ENCODE measurements around the gene ZBTB16. TPM values are rescaled to one million over a fixed set of nuclear protein-coding genes. Genes with fewer than 3 reads are reported as not detected.

Gene ZBTB16
- total and polyA plus RNA-seq, 2 experiments from 2014 or later = 0.29 to 1.4 TPM

- TF ChIP-seq ZNF462 (CRISPR knock-in tag; IDR thresholded peaks at IDR 0.05) (no peak), ZNF331 (CRISPR knock-in tag; IDR thresholded peaks at IDR 0.05; ENCODE audit: low read depth) (no peak), STAT1 (IDR thresholded peaks at IDR 0.05; ENCODE audit: unreplicated experiment) (no peak)
These were observed 70.2 kb downstream of the ZBTB16 start (continued) for GRCh38 chr11:114129699-114130098.

GRCh38 chr11:114130115-114130576 lies 70.6 kb downstream of the ZBTB16 start:
- Histone ChIP-seq H3K27me3 (ENCODE audit: insufficient read depth) (no peaks in the 10 kb centered on the region), H2AFZ (no peak overlapping the region), H4K20me1 (replicated peaks; ENCODE audit: insufficient read depth) (no peaks in the 10 kb centered on the region; the same call in 1 of the 2 replicates), H3K4me2 (no peak overlapping the region), H3K4me3 (no peak overlapping the region), H3K36me3 (ENCODE audit: insufficient read depth) (no peaks in the 10 kb centered on the region), H3K27ac (ENCODE audit: low read depth) (no peak overlapping the region), H3F3A (replicated peaks; ENCODE audit: low read depth) (no peaks in the 10 kb centered on the region), H3K79me2 (replicated peaks; ENCODE audit: insufficient read depth) (no peaks in the 10 kb centered on the region), H3K9me2 (ENCODE audit: insufficient read depth) (0 out of 2 replicates have a peak, but pooled peaks cover 11% of the 10 kb centered on the region), H3K4me1 (ENCODE audit: insufficient read depth) (no peaks in the 10 kb centered on the region; the same call in 1 of the 2 replicates)
- Mint-ChIP-seq H3K27me3 (ENCODE audit: insufficient read depth, low read depth, poor library complexity) (peaks cover 7% of the 10 kb centered on the region), H3K36me3 (ENCODE audit: low read depth) (no peaks in the 10 kb centered on the region), H3K27ac (no peak overlapping the region), H3K4me3 (no peak overlapping the region), H3K9me3 (no peaks in the 10 kb centered on the region), H3K4me1 (no peaks in the 10 kb centered on the region; the same call in 1 of the 3 replicates)
- no peak for DNase-seq (ENCODE audit: low spot score)
- ATAC-seq = no peak
- TF ChIP-seq JUNB (IDR thresholded peaks at IDR 0.05; ENCODE audit: unreplicated experiment) = no peak
- TF ChIP-seq EZH2phosphoT487 (IDR thresholded peaks at IDR 0.05; ENCODE audit: unreplicated experiment) = no peak
- no peak for TF ChIP-seq ZNF114 (CRISPR knock-in tag; IDR thresholded peaks at IDR 0.05)
- no peak for TF ChIP-seq ZNF331 (CRISPR knock-in tag; IDR thresholded peaks at IDR 0.05; ENCODE audit: low read depth)
- no peak for TF ChIP-seq REST (IDR thresholded peaks at IDR 0.05; ENCODE audit: unreplicated experiment)

All from GM23338 (cell line).